HCT116 (cell line): ENCODE data around the gene CLEC19A. TPM values are rescaled to one million over a fixed set of nuclear protein-coding genes. Genes with fewer than 3 reads are reported as not detected.

Experiments
- ATAC-seq: fragments of 200-7000 bp; cut with Tn5 transposase; 2 replicates; pipeline ENCODE4 v1.9.1; 2020; ENCODE audit warnings: mild to moderate bottlenecking, moderate library complexity
- BruUV-seq: library from RNA; stranded (reverse); fragments of 400-500 nt; replicated peaks from 2 replicates; lab custom pipeline; 2021; lab: Mats Ljungman, UMichigan
- CTCF ChIA-PET: fragments of 300-600 bp; sonication (Branson Sonifier 250); formaldehyde crosslinking; loops from one replicate; lab custom pipeline; 2021; ENCODE audit warnings: antibody characterized with exemption; lab: Charles Lee
- POLR2A ChIA-PET: fragments of 300-600, 350-600 bp; sonication (Branson Sonifier 250); formaldehyde crosslinking; loops from one replicate; lab custom pipeline; 2021; ENCODE audit warnings: antibody characterized with exemption; lab: Charles Lee
- RAD21 ChIA-PET, 2 experiments: fragments of 300-600 bp; sonication (Branson Sonifier 250); formaldehyde crosslinking; loops; one replicate each; lab custom pipeline; 2023; ENCODE audit warnings: low total read pairs in 2 of 2; ENCODE audit not compliant: uncharacterized antibody in 2 of 2, unreplicated experiment in 2 of 2, low non-redundant PET in 1 of 2; lab: Charles Lee
- DNase-seq: peaks from one replicate; pipeline ENCODE4 v3.0.0-alpha.2; 2010; ENCODE audit warnings: low read depth, low spot score
- H2AFZ ChIP-seq: fragments of 200-600 bp; shearing (Covaris generic), sonication (generic); 2 replicates; pipeline ENCODE4 v1.6.1; 2017; ENCODE audit warnings: low read depth, mixed run types, mixed read lengths, antibody characterized with exemption, low read length; ENCODE audit not compliant: poor library complexity, severe bottlenecking
- H3K27ac ChIP-seq: 2 replicates; pipeline ENCODE4 v1.5.1; 2012; ENCODE audit warnings: low read depth, low read length
- H3K27me3 ChIP-seq: fragments of 200-600 bp; sonication (generic); 2 replicates; pipeline ENCODE4 v1.6.1; 2016; ENCODE audit warnings: mixed run types, low read length, mixed read lengths; ENCODE audit not compliant: insufficient read depth
- H3K36me3 ChIP-seq, 2 experiments: fragments of 200-500 bp in 1 of 2; fragments of 200-600 bp in 1 of 2; sonication (Bioruptor generic) in 1 of 2; sonication (generic) in 1 of 2; 2 replicates each; pipeline versions ENCODE4 v1.5.1 to v1.6.1; 2014 to 2016; ENCODE audit warnings: low read length in 2 of 2, inconsistent platforms in 1 of 2, mixed read lengths in 1 of 2, mixed run types in 1 of 2; ENCODE audit not compliant: insufficient read depth in 2 of 2, control insufficient read depth in 1 of 2
- H3K4me1 ChIP-seq, 2 experiments: fragments of 200-600 bp in 1 of 2; sonication (generic) in 1 of 2; 2 replicates each; pipeline versions ENCODE4 v1.5.1 to v1.6.1; 2012 to 2017; ENCODE audit warnings: low read length in 2 of 2, inconsistent platforms in 1 of 2, mild to moderate bottlenecking in 1 of 2, mixed read lengths in 1 of 2, mixed run types in 1 of 2, moderate library complexity in 1 of 2; ENCODE audit not compliant: insufficient read depth in 2 of 2, control insufficient read depth in 1 of 2
- H3K4me2 ChIP-seq: fragments of 200-600 bp; sonication (generic); 2 replicates; pipeline ENCODE4 v1.6.1; 2017; ENCODE audit warnings: mixed run types, low read length, mixed read lengths
- H3K4me3 ChIP-seq, 2 experiments: fragments of 200-600 bp in 1 of 2; sonication (generic) in 1 of 2; replicated peaks in 1 of 2; 2 replicates each; pipeline ENCODE4 v1.5.1; 2011 to 2016; ENCODE audit warnings: low read length in 2 of 2, control low read depth in 1 of 2, low read depth in 1 of 2, mild to moderate bottlenecking in 1 of 2, mixed read lengths in 1 of 2, mixed run types in 1 of 2
- H3K79me2 ChIP-seq: fragments of 200-600 bp; sonication (generic); 2 replicates; pipeline ENCODE4 v1.6.1; 2017; ENCODE audit warnings: mild to moderate bottlenecking, mixed run types, low read length, moderate library complexity, mixed read lengths; ENCODE audit not compliant: insufficient read depth
- H3K9ac ChIP-seq: fragments of 200-600 bp; sonication (generic); 2 replicates; pipeline ENCODE4 v1.6.1; 2016; ENCODE audit warnings: low read length, mixed read lengths
- H3K9me2 ChIP-seq: fragments of 200-600 bp; sonication (generic), shearing (Covaris generic); 2 replicates; pipeline ENCODE4 v1.6.1; 2017; ENCODE audit warnings: mixed run types, mild to moderate bottlenecking, moderate library complexity; ENCODE audit not compliant: insufficient read depth
- H3K9me3 ChIP-seq, 2 experiments: fragments of 200-500 bp in 1 of 2; fragments of 200-600 bp in 1 of 2; sonication (Bioruptor generic) in 1 of 2; sonication (generic) in 1 of 2; 2 replicates each; pipeline ENCODE4 v1.6.1; 2014 to 2017; ENCODE audit warnings: low read length in 2 of 2, mixed read lengths in 2 of 2, inconsistent platforms in 1 of 2, low read depth in 1 of 2, mild to moderate bottlenecking in 1 of 2, mixed run types in 1 of 2, moderate library complexity in 1 of 2; ENCODE audit not compliant: control insufficient read depth in 1 of 2, insufficient read depth in 1 of 2
- H4K20me1 ChIP-seq: fragments of 200-600 bp; sonication (generic), shearing (Covaris generic); 2 replicates; pipeline ENCODE4 v1.6.1; 2017; ENCODE audit warnings: mixed run types, mild to moderate bottlenecking, moderate library complexity; ENCODE audit not compliant: insufficient read depth
- CBX3 ChIP-seq: IDR thresholded peaks from 2 replicates; pipeline ENCODE4 v1.6.1; 2012; ENCODE audit warnings: low read depth
- CEBPB ChIP-seq: IDR thresholded peaks from 2 replicates; pipeline ENCODE4 v1.6.1; 2012; ENCODE audit warnings: low read depth
- CTCF ChIP-seq, 3 experiments: fragments of 200-600 bp in 1 of 3; sonication (generic) in 1 of 3; IDR thresholded peaks in 2 of 3; conservative IDR thresholded peaks in 1 of 3; 2 replicates each; pipeline ENCODE4 v1.5.1; 2012 to 2017; ENCODE audit warnings: low read depth in 2 of 3, low read length in 2 of 3, antibody characterized with exemption in 1 of 3, borderline replicate concordance in 1 of 3, control low read depth in 1 of 3, mild to moderate bottlenecking in 1 of 3, mixed read lengths in 1 of 3, mixed run types in 1 of 3, moderate library complexity in 1 of 3; ENCODE audit not compliant: insufficient read depth in 1 of 3
- ELF1 ChIP-seq: IDR thresholded peaks from 2 replicates; pipeline ENCODE4 v1.6.1; 2012; ENCODE audit warnings: low read depth, borderline replicate concordance
- EZH2 ChIP-seq: fragments of 200-600 bp; sonication (generic); IDR thresholded peaks from 2 replicates; pipeline ENCODE4 v1.6.1; 2017; ENCODE audit warnings: antibody characterized with exemption, mixed run types
- EZH2phosphoT487 ChIP-seq: fragments of 200-600 bp; IDR thresholded peaks from 2 replicates; pipeline ENCODE4 v1.6.1; 2018; ENCODE audit warnings: antibody characterized with exemption, borderline replicate concordance
- JUND ChIP-seq: IDR thresholded peaks from 2 replicates; pipeline ENCODE4 v1.6.1; 2012
- RAD21 ChIP-seq: IDR thresholded peaks from 2 replicates; pipeline ENCODE4 v1.6.1; 2012; ENCODE audit warnings: low read depth, mild to moderate bottlenecking
- SRF ChIP-seq: IDR thresholded peaks from 2 replicates; pipeline ENCODE4 v1.6.1; 2012; ENCODE audit warnings: low read depth
- TCF7L2 ChIP-seq: IDR thresholded peaks from 2 replicates; pipeline ENCODE4 v1.7.0; 2011; ENCODE audit warnings: borderline replicate concordance, inconsistent platforms; ENCODE audit not compliant: insufficient read depth, insufficient read length; ENCODE audit errors: extremely low read depth
- YY1 ChIP-seq: IDR thresholded peaks from 2 replicates; pipeline ENCODE4 v1.6.1; 2011; ENCODE audit warnings: low read length, low read depth, moderate library complexity, mild to moderate bottlenecking; ENCODE audit not compliant: insufficient replicate concordance; ENCODE audit errors: extremely low read depth
- ZFX ChIP-seq: fragments of 450-650 bp; IDR thresholded peaks from 2 replicates; pipeline ENCODE4 v1.6.1; 2017
- intact Hi-C: fragments of 100-400 bp; cut with micrococcal nuclease; formaldehyde crosslinking; loops from 2 replicates; pipeline ENCODE4 v1.10.0; 2022
- total RNA-seq: library from RNA; stranded (reverse); gene quantifications from one replicate; pipeline ENCODE4 v1.2.1, GENCODE V29; 2021; ENCODE audit not compliant: unreplicated experiment
- TF ChIP-seq, protein P1 (sequence below): IDR thresholded peaks from 2 replicates; pipeline ENCODE4 v1.6.1; 2012
- TF ChIP-seq, protein P2 (sequence below): IDR thresholded peaks from 2 replicates; pipeline ENCODE4 v1.6.1; 2011; ENCODE audit warnings: mild to moderate bottlenecking, low read length, moderate library complexity; ENCODE audit not compliant: insufficient replicate concordance; ENCODE audit errors: extremely low read depth

Gene CLEC19A
- total RNA-seq, 1 experiment from 2014 or later = not detected

DNA sequence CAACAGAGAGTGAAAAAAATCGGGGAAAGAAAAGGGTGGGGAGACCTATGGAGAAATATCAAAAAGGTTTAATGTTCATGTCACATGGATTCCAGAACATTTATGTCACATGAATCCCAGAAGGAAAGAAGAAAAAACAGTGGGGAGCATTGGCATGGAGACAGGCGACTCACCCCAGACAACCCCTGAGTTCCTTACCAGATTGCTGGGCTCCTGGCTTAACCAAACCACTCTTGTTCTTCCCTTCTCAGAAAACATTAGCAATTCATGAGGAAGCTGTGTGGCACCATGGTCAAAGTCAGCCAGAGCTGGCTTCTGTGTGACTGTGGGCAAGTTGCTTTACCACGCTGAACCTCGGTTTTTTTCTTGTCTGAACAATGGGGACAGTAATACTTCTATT is 49.6 kb upstream of the CLEC19A start:
- Histone ChIP-seq H3K36me3 (no peaks in the 10 kb centered on the region), H4K20me1 (no peaks in the 10 kb centered on the region), H3K79me2 (no peaks in the 10 kb centered on the region), H3K4me2 (no peak overlapping the region), H3K27ac (no peak overlapping the region), H3K4me1 (no peaks in the 10 kb centered on the region), H3K9me3 (peaks cover 0 to 14% of the 10 kb centered on the region in 2 experiments; a peak in 3 of 4 replicates), H3K9me2 (no peaks in the 10 kb centered on the region), H3K4me3 (no peak overlapping the region), H2AFZ (no peak overlapping the region), H3K27me3 (no peaks in the 10 kb centered on the region), H3K9ac (no peak overlapping the region)
- no peak for DNase-seq
- TF ChIP-seq ELF1 (no peak), YY1 (no peak), ZFX (no peak), SRF (no peak), EZH2phosphoT487 (no peak), CEBPB (no peak), JUND (no peak), RAD21 (no peak), CTCF (IDR thresholded peaks at IDR 0.05 in 2 of 3, conservative IDR thresholded peaks at IDR 0.05 in 1 of 3; ENCODE audit: borderline replicate concordance in 1 of 3, insufficient read depth in 1 of 3, low read depth in 2 of 3, low read length in 2 of 3) (no peak), TCF7L2 (no peak), CBX3 (no peak), EZH2 (no peak)
- TF ChIP-seq, protein P1, sequence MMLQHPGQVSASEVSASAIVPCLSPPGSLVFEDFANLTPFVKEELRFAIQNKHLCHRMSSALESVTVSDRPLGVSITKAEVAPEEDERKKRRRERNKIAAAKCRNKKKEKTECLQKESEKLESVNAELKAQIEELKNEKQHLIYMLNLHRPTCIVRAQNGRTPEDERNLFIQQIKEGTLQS = no peak
- TF ChIP-seq, protein P2, sequence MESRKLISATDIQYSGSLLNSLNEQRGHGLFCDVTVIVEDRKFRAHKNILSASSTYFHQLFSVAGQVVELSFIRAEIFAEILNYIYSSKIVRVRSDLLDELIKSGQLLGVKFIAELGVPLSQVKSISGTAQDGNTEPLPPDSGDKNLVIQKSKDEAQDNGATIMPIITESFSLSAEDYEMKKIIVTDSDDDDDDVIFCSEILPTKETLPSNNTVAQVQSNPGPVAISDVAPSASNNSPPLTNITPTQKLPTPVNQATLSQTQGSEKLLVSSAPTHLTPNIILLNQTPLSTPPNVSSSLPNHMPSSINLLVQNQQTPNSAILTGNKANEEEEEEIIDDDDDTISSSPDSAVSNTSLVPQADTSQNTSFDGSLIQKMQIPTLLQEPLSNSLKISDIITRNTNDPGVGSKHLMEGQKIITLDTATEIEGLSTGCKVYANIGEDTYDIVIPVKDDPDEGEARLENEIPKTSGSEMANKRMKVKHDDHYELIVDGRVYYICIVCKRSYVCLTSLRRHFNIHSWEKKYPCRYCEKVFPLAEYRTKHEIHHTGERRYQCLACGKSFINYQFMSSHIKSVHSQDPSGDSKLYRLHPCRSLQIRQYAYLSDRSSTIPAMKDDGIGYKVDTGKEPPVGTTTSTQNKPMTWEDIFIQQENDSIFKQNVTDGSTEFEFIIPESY = no peak
- CTCF ChIA-PET = no interaction called here
- RAD21 ChIA-PET = no interaction called here
- intact Hi-C loops = no loop called here
- no TSS peak for BruUV-seq
- no peak for ATAC-seq
- POLR2A ChIA-PET = no interaction called here
